Amniotic stem cell (primary cell): ENCODE data around the gene RAP1GDS1.
"Not testable (repeated sequence)": the region's sequence is repeated elsewhere in the genome, so short reads cannot be mapped to it uniquely, and the experiment has no call there.

Source experiments
- DNase-seq: peaks from one replicate; lab custom pipeline; 2025; lab: John Stamatoyannopoulos, UW

Gene RAP1GDS1

GRCh38 chr4:98352396-98352795 is 91.2 kb downstream of the RAP1GDS1 start:
- no peak for DNase-seq

GRCh38 chr4:98352940-98353339 is 91.8 kb downstream of the RAP1GDS1 start:
- no peak for DNase-seq

GRCh38 chr4:98358630-98359248 is 97.6 kb downstream of the RAP1GDS1 start:
- DNase-seq = no peak

GRCh38 chr4:98359646-98360045 is 98.5 kb downstream of the RAP1GDS1 start:
- DNase-seq = no peak

DNA sequence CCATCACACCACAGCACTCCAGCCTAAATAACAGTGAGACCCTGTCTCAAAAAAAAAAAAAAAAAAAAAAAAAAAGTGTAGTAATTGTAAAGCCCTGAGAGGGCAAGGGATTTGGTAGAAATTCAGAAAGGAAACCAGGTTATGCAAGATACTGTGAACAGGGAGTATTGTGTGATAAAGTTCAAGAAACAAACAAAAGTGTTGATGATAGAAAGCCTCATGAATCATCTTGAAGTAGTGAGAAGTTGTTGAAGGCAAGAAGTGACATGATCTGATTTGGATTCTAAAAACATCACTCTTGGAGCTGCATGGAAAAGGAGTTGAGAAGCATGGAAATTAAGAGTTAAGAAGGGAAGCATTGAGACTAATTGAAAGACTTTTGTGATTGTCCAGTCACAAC is 102.2 kb downstream of the RAP1GDS1 start:
- no peak for DNase-seq

DNA sequence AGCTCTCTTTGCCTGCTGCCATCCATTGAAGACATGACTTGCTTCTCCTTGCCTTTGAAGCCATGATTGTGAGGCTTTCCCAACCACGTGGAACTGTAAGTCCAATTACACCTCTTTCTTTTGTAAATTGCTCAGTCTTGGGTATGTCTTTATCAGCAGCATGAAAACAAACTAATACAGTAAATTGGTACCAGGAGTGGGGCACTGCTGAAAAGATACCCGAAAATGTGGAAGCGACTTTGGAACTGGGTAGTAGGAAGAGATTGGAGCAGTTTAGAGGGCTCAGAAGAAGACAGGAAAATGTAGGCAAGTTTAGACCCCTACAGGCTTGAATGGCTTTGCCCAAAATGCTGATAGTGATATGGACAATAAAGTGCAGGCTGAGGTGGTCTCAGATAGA is 105.1 kb downstream of the RAP1GDS1 start:
- DNase-seq = not testable (repeated sequence)

DNA sequence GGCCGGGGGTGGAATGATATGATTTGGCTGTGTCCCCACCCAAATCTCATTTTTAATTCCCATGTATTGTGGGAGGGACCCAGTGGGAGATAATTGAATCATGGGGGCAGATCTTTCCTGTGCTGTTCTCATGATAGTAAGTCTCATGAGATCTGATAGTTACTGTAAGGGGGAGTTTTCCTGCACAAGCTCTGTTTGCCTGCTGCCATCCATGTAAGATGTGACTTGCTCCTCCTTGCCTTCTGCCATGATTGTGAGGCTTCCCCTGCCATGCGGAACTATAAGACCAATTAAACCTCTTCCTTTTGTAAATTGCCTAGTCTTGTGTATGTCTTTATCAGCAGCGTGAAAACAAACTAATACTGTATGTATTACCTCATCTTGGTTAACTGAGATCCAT is 106.8 kb downstream of the RAP1GDS1 start:
- not testable (repeated sequence) for DNase-seq

DNA sequence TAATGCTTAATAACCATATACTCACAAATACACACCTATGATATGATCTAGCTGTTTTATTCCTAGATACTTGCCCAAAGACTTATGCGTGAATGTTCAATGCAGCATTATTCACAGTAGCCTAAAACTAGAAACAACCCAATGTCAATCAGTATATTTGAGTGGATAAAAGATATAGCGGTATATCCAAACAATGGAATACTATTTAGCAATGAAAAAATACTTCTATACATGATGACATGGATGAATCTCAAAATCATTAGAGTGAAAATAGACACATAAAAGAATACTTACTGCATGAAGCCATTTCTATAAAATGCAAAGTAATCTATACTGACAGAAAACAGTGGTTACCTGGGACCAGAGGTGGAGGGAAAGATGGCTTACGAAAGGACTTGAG is 108.1 kb downstream of the RAP1GDS1 start:
- no peak for DNase-seq

- DNase-seq = no peak
These were observed 113.5 kb downstream of the RAP1GDS1 start for GRCh38 chr4:98374643-98375042.

DNA sequence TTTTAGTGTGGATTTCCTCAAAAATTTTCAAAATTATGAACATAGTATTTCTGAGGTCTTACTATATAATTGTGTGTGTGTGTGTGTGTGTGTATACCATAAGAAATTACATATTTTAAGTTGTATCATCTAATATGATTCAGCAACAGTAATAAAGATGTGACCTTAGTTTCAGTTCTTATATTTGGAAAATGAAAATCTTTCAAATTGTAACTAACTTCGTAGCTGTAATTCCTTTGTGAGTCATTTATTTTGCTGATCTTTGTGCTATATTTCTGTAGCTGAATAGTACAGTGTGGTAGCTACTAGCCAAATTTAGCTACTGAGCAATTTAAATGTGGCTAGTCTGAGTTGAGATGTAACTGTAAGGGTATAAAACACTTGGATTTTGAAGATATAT is 116.4 kb downstream of the RAP1GDS1 start:
- peak; percentile 26 for DNase-seq

GRCh38 chr4:98381306-98381705 is 120.1 kb downstream of the RAP1GDS1 start:
- no peak for DNase-seq

- no peak for DNase-seq
These were observed 122.4 kb downstream of the RAP1GDS1 start for GRCh38 chr4:98383431-98384106.

GRCh38 chr4:98385831-98386230 is 124.6 kb downstream of the RAP1GDS1 start:
- no peak for DNase-seq

DNA sequence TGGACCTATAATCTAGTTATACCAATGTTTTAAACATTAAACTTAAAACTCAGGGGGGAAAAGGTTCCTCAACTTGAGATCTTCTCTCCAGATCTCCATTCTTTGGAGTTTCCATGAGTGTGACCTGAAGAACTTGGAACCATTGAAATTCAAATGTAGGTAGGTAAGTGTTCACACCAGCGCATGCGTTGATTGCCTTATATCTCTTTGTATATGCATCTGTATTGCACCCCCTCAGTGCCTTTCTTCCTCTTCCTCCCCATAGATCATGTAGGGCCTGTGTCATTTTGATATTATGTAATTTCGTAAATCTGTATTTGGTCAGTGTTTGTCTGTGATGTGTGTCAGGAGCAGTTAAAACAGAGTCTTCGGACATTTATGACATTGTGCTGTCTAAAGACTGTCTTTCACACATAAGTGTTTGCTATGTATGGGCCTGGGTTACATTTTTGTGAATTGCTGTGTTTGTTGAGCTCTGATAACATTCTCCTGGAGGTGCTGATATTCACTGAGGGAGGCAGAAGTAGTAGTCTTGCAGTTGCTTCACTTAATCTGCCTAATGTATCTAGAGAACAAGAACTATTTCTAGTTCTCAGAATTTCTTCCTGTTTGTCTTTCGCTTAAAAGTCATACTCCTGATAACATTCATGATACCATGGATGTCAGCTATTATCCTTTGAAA is 126.3 kb downstream of the RAP1GDS1 start:
- DNase-seq = no peak

- no peak for DNase-seq
These were observed 132.9 kb downstream of the RAP1GDS1 start for GRCh38 chr4:98394134-98394533.

GRCh38 chr4:98399915-98400314 is 138.7 kb downstream of the RAP1GDS1 start:
- no peak for DNase-seq

DNA sequence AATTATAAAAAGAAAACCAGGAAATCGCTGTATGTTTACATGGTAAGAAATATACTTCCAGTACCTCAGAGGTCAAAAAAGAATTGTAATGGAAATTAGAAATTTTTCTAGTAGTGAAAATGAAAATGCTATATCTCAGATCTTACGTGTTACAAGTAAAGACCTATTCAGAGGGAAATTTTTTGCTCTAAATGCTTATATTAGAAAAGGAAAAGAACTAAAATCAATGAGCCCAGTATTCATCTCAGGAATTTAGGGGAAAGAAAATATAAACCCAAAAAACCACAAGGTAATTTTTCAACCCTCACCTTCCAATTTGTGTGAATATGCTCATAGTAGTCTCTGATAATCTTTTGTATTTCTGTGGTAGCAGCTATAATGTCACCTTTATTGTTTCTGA is 145.6 kb downstream of the RAP1GDS1 start:
- no peak for DNase-seq

GRCh38 chr4:98411731-98412130 is 150.5 kb downstream of the RAP1GDS1 start:
- DNase-seq = no peak

DNA sequence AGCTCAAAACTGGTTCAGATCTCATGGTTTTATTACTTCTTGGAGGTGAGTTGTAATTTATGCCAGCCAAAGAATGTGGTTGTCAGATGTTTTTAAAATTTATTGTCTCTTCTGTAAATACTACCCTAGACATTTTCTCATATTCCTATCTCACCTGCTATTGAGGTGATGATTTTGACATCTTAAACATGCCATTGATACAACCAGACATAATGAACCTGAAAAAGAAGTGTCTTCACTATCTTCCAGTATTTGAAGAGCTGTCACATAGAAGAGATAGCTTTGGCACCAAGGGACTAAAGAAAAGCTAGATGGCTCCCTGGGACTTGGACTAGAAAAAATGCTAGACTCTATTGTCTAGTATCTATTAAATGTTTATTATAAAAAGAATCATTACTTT is 155.7 kb downstream of the RAP1GDS1 start:
- DNase-seq = no peak

DNA sequence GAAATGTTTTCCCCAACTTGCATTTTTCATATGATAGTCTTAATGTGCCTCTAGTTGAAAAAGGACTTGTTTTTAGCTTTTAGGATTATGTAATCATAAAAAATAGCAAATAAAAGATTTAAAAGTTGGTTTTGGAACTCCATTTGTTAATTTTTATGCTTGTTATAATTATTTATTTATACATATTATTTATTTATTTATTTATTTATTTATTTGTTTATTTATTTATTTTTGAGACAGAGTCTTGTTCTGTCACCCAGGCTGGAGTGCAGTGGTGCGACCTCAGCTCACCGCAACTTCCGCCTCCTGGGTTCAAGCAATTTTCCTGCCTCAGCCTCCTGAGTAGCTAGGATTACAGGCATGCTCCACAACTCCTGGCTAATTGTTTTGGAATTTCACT is 159.0 kb downstream of the RAP1GDS1 start:
- not testable (repeated sequence) for DNase-seq

- no peak for DNase-seq
These were observed 159.9 kb downstream of the RAP1GDS1 start for GRCh38 chr4:98421111-98421510.

DNA sequence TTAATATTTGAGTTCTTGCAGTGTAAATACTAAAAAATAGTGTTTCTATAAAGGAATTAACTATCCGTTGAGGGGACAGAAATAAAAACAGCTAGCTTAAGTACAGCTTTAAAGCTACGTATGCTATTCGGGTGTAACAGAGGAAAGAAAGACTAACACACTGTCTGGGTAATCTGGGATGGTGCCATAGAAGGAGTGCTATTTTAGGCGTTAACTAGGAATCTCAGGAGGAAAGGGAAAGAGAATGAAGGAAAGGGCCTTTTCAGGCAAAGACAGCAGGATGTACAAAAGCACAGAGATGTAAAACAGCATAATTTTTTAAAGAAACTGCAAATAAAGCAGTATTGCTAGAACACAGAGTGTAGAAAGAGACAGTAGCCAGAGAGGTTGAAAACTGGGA is 161.8 kb downstream of the RAP1GDS1 start:
- no peak for DNase-seq

DNA sequence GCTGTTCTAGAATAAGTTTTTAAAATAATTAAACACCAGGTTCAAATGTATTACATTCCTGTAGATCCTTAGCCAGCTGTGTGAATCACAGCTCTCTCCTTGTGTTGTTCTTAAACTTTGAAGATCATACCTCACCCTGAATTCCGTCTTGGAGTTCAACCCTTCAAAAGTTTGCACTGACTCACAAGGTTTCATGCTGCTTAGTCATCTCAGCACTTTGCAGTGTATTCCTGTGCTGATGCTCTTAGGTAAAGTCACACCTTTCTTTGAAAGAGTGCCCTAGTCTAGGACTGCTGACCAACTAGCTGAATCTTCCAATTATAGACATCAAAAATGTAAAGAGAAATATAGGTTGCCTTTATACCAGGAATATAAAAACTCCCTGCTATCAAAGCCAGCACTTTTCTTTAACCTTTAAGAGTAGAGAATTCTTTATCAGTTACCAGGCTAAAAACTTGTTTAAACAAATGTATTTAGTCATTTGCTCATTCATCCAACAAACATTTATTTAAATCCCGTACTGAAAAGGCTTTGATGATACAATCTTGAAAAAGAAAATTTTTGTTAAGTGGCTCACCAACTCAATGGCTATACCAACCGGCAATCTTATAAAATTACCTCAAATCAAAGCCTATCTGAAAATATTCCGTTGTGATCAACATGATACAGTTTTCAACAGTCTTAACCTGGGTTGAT is 169.7 kb downstream of the RAP1GDS1 start:
- peak; percentile 32 for DNase-seq
